Activated naive CD4-positive, alpha-beta T cell treated with anti-CD3 and anti-CD28 coated beads, Interleukin-2, amount 50 U/mL, for 16 hours (primary cell): Measurements from ENCODE around the gene NEU3.
"Not testable (repeated sequence)": the region's sequence is repeated elsewhere in the genome, so short reads cannot be mapped to it uniquely, and the experiment has no call there.

ENCODE experiments used
- DNase-seq: peaks from one replicate; pipeline ENCODE4 v3.0.0-alpha.2; 2020

NEU3 gene, protein sequence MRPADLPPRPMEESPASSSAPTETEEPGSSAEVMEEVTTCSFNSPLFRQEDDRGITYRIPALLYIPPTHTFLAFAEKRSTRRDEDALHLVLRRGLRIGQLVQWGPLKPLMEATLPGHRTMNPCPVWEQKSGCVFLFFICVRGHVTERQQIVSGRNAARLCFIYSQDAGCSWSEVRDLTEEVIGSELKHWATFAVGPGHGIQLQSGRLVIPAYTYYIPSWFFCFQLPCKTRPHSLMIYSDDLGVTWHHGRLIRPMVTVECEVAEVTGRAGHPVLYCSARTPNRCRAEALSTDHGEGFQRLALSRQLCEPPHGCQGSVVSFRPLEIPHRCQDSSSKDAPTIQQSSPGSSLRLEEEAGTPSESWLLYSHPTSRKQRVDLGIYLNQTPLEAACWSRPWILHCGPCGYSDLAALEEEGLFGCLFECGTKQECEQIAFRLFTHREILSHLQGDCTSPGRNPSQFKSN

DNA sequence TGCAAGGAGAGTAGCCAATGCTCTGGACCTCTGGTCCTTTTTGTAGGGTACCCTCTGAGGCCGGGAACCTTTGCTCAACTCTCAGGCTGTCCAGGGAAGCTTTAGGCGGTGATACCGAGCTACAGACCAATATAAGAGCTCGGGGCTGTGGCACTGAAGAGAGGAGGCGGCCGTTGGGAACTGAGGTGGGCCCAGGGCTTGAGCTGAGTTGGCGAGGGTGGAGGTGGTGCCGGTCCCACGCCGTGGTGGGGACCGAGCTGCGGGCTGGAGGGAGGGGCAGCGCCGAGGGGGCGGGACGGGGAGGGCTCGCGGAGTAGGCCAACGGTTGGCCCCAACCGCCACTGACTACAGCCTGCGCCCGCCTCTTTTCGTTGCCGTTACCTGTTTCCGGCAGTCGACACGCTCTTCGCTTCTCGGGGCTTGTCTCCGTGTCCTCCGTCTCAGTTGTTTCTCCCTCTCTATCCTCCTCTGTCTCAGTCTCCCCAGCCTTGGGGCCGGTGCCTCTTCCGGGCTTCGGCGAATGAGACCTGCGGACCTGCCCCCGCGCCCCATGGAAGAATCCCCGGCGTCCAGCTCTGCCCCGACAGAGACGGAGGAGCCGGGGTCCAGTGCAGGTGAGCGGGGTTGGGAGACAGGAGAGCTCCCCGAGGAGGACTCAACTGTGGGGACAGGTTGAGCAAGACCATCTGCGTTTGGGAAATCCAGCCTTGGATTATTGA, at the start of gene NEU3:
Gene NEU3, plus strand, starts transcription at position 393 of the 719 bp plus-strand sequence. Its CDS starts 128 bp downstream, at position 521.
- DNase-seq: peak; percentile 86

DNA sequence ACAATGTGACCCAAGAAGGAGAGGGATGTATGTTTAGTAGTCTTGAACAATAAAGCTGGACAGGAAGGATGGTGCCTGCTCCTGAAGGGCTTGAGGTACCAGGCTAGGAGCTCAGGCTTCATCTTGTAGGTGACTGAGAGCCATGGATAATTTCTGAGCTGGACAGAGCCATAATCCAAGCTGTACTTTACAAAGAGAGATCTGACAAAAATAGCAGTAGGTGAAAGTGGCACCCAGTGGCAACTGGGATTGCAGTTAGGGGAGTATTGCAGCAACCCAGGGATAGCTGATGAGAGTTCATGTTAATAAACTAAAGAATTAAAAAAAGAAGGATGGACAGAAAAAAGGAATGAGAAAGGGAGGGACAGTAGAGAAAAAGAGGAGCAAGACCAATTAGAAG, 47.2 kb upstream of the NEU3 start:
- no peak for DNase-seq

- DNase-seq: no peak
Observed at GRCh38 chr11:74942073-74942759, 46.5 kb upstream of the NEU3 start.

GRCh38 chr11:74948546-74948897, 40.2 kb upstream of the NEU3 start:
- no peak for DNase-seq

- DNase-seq: peak; percentile 99
Observed at GRCh38 chr11:74948898-74949752, 39.6 kb upstream of the NEU3 start, which contains the start of the genes SPCS2 and XRRA1. Gene SPCS2, plus strand, starts transcription at chr11:74949266. Its CDS starts 20 bp downstream, at chr11:74949286. Gene XRRA1, minus strand, starts transcription at chr11:74949091. Its CDS starts 8,213 bp downstream, at chr11:74940878.

DNA sequence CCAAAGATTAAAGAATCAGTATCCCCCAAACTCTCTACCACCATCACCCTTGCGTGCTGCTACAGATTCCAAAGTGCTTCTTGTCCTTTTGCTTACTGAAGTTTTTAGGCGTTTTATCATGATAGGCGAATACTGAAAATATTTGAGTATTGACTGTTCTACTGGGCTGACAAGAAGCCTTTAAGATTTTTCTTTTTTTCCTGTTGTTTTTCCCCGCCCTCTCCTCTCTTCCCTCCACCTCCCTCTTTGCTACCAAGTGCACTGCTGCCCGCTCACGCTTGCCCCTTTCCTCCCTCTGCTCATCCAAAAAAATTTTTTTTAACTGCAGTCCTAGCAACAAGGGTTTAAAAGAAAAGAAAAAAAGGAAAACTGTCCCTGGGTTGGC, 39.0 kb upstream of the NEU3 start:
- no peak for DNase-seq

- DNase-seq: no peak
Observed at GRCh38 chr11:74950374-74950969, 38.3 kb upstream of the NEU3 start.

DNA sequence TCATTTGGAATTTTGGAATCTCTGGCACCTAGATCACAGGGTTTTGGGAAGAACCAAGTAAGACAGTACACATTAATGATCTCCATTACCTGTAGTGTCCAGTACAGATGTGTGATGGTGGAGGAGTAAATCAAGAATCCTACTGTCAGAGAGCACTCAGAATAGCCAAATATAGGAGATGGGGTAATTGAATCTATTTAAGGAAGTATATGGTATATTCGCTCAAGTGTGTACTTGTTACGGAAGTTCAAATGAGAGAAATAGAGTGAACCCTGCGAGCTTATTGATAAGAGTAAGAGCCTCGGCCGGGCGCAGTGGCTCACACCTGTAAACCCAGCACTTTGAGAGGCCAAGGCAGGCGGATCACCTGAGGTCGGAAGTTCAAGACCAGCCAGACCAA, 37.5 kb upstream of the NEU3 start:
- no peak for DNase-seq

DNA sequence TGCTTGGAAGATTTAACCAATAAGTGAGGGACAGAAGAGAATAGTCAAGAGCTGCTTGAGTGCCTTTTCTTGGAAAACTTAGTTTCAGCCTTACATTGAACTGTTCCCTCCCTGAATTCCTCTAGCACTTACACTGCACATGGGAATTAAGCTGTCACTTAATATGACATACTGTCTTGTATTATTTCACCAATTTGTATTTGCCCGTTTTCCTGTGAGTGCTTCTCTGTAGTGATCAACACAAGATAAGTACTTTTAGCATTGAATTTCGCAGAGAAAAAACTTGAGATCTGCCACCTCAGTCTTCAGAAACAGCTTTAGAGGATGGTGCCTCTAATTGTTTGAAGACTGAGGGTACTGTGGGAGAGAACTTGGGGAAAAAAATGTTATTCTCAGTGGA, 36.0 kb upstream of the NEU3 start:
- DNase-seq: no peak

DNA sequence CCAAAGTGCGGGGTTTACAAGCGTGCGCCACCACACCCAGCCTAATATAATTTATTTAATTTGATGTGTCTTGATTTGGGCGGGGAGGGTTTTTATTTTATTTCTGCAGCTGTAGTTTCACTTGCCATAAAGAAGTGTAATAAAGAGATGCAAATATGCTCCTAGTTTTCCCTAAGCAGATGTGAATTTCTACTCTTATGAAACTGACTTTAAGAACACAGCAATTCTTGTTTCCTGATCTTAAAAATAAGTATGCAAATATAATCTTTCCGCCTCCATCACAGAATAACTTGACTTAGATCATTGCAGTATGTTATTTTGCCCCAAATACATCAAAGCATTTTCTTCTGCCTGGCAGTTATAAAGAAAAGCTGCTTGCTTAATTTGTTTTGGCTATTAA, 35.3 kb upstream of the NEU3 start:
- DNase-seq: no peak

DNA sequence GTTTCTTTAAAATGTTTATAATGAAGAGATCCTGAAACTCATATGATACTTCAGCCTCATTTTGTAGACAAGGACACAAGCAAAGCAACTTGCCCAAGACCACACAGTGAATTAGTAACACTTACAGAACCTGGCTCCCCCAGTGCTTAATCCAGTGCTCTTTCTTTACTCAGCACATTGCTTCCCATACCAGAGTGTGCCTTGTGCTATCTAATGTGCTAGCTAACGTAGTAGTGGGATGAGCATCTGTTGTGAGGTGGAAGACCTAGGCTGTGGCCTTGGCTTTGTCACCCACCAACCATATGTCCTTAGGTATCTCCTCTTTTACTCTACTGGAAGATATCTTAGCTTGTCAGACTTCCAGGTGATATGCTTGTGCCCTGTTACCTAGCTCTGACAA, 34.5 kb upstream of the NEU3 start:
- no peak for DNase-seq

GRCh38 chr11:74956397-74957015, 32.2 kb upstream of the NEU3 start:
- no peak for DNase-seq

- DNase-seq: no peak
Observed at GRCh38 chr11:74957937-74958629, 30.6 kb upstream of the NEU3 start.

DNA sequence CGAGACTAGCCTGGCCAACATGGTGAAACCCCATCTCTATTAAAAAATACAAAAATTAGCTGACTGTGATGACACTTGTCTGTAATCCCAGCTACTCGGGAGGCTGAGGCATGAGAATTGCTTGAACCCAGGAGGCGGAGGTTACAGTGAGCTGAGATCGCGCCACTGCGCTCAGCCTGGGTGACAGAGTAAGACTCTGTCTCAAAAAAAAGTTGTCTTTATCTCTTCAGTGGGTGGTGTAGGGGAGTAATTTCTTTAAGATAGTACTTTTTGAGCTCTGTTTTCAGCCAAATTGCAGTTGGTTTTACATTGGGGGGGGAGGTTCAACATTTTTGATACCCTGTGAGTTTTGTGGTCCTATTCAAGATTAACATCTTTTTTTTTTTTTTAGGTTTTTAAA, 28.6 kb upstream of the NEU3 start:
- DNase-seq: not testable (repeated sequence)

DNA sequence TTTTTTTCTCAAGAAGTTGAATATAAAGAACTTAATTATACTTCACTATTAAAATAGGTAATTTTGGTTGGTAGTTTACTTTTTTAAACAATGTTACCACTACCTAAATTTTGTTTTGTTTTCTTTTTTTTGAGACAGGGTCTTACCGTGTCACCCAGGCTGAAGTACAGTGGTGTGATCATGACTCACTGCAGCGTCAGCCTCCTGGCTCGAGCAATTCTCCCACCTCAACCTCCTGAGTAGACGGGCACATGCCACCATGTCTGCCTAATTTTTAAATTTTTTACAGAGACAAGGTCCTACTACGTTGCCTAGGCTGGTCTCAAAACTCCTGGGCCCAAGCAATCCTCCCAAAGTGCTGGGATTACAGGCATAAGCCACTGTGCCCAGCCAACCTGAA, 22.1 kb upstream of the NEU3 start:
- no peak for DNase-seq

GRCh38 chr11:74970852-74971395, 17.8 kb upstream of the NEU3 start:
- DNase-seq: no peak

- DNase-seq: no peak
Observed at GRCh38 chr11:74971424-74971823, 17.3 kb upstream of the NEU3 start.

DNA sequence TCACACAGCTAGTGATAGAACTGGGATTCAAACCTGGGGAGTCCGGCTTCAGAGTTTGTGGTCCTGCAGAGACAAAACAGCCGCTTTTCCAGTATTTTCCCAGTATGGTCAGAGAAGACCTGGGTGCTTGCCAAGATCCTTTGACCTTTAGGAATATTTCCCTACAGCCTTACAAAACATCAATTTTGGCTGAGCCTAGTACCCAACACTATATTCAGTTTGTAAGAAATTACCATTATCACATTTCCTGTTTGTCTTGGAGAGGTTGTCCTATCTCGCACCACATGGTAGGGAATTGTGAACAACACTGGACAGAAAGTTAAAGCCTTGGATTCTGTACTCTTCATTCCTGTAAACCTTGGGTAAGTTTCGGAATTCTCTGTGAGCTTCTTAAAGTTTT, 10.7 kb upstream of the NEU3 start:
- DNase-seq: no peak

DNA sequence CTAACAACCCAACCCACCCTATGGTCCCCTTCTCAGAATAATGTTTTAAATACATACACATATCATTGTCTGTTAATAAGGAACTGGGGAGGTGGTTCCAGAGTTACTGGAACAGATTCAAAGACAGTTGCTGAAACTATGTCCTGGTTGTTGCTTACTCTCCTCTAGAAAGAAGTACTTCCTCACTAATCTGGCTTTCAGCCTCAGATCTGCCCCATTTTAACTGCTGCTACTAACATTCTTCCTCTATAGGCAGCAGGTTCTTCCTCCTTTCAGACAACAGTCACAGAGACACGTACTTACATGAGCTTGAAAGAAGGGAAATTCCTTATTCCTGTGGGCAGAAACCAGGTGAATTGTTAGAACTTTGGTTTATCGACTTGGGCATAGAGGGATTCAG, 8.1 kb upstream of the NEU3 start:
- DNase-seq: no peak

- no peak for DNase-seq
Observed at GRCh38 chr11:74981888-74982287, 6.8 kb upstream of the NEU3 start.

DNA sequence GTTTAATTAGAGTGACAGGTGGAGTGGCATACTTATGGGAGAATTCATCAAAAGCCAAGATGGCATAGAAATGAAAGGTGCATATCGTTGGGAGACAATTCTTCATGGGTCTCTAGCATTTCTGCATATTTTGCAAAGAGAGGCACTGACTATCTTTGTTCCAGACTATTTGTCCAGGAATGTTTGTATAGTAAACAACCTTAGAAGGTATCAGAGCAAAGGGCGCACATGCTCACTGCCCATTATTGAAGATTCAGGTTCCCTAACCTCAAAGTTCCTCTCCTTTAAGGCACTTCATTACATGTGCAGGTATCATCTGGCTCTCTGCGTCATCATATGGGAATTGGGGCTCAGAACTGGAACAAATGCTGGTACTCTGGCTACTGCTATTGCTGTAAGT, 4.7 kb upstream of the NEU3 start:
- DNase-seq: no peak
